ENCODE results near the gene LIPG. TPM values are rescaled to one million over a fixed set of nuclear protein-coding genes. Genes with fewer than 3 reads are reported as not detected.
A peak's percentile ranks its signal among the peaks of the same experiment; 100 is the strongest.

LIPG gene
- polyA plus RNA-seq, 1 donor (not counting 4 experiments of a cell fraction or from before 2014, with no cell fraction given), result 241 TPM

- Histone ChIP-seq H2AFZ (ENCODE audit: control insufficient read depth, low read length) (no peak overlapping the region), H3K27ac (ENCODE audit: control insufficient read depth, insufficient read depth, low read length) (peak overlapping the region; percentile 65), H3K4me3 (ENCODE audit: control insufficient read depth in 2 of 3, extremely low read depth in 1 of 3, insufficient read depth in 2 of 3, low read depth in 1 of 3, low read length in 3 of 3) (peak overlapping the region in 1 of 3 experiments; percentile 7), H4K20me1 (ENCODE audit: control insufficient read depth, extremely low read depth, insufficient read depth, low read length) (peaks cover 8% of the 10 kb centered on the region), H3K9me3 (ENCODE audit: control insufficient read depth, low read depth, low read length) (no peaks in the 10 kb centered on the region), H3K9me1 (ENCODE audit: control insufficient read depth, extremely low read depth, insufficient read depth, low read length) (no peaks in the 10 kb centered on the region), H3K4me1 (ENCODE audit: control insufficient read depth, extremely low read depth, insufficient read depth, low read length) (peaks cover 57% of the 10 kb centered on the region), H3K79me2 (ENCODE audit: control insufficient read depth, insufficient read depth, low read length) (peaks cover 38% of the 10 kb centered on the region), H3K27me3 (ENCODE audit: control insufficient read depth, extremely low read depth, insufficient read depth, low read length) (no peaks in the 10 kb centered on the region), H3K36me3 (ENCODE audit: control insufficient read depth in 2 of 2, extremely low read depth in 1 of 2, insufficient read depth in 2 of 2, low read length in 2 of 2) (peaks cover 40 to 74% of the 10 kb centered on the region in 2 experiments), H3K4me2 (ENCODE audit: control insufficient read depth, extremely low read depth, insufficient read depth, low read depth, low read length) (peak overlapping the region; percentile 68), H3K9ac (ENCODE audit: control insufficient read depth, extremely low read depth, insufficient read depth, low read length) (peak overlapping the region; percentile 6)
- DNase-seq (ENCODE audit: low read depth, low spot score) (peak; percentile 82), FAIRE-seq (peak; percentile 95)
- dilution Hi-C loops (cut with MboI; ENCODE audit: extremely low pct_ligation_motif_present, low sequenced_read_pairs), result no loop called here
- no peak for TF ChIP-seq EZH2 (IDR thresholded peaks at IDR 0.05; ENCODE audit: low read length)
- no peak for TF ChIP-seq CTCF (optimal IDR thresholded peaks at IDR 0.05 in 1 of 3, IDR thresholded peaks at IDR 0.05 in 1 of 3, conservative IDR thresholded peaks at IDR 0.05 in 1 of 3; ENCODE audit: extremely low read depth in 1 of 3, insufficient read depth in 2 of 3, low read length in 3 of 3)
Measured at GRCh38 chr18:49569724-49570123, 7.9 kb downstream of the LIPG start.

GRCh38 chr18:49570836-49571235 lies 9.0 kb downstream of the LIPG start:
- dilution Hi-C loops (cut with MboI; ENCODE audit: extremely low pct_ligation_motif_present, low sequenced_read_pairs), result no loop called here
- no peak for TF ChIP-seq CTCF (optimal IDR thresholded peaks at IDR 0.05 in 1 of 3, IDR thresholded peaks at IDR 0.05 in 1 of 3, conservative IDR thresholded peaks at IDR 0.05 in 1 of 3; ENCODE audit: extremely low read depth in 1 of 3, insufficient read depth in 2 of 3, low read length in 3 of 3)
- no peak overlapping the region for H2AFZ ChIP-seq (ENCODE audit: control insufficient read depth, low read length)
- peaks cover 5% of the 10 kb centered on the region for H4K20me1 ChIP-seq (ENCODE audit: control insufficient read depth, extremely low read depth, insufficient read depth, low read length)
- FAIRE-seq, result no peak
- H3K4me2 ChIP-seq (ENCODE audit: control insufficient read depth, extremely low read depth, insufficient read depth, low read depth, low read length), result no peak overlapping the region
- DNase-seq (ENCODE audit: low read depth, low spot score), result no peak
- H3K27me3 ChIP-seq (ENCODE audit: control insufficient read depth, extremely low read depth, insufficient read depth, low read length), result no peaks in the 10 kb centered on the region
- peaks cover 30% of the 10 kb centered on the region for H3K79me2 ChIP-seq (ENCODE audit: control insufficient read depth, insufficient read depth, low read length)
- peaks cover 46% of the 10 kb centered on the region for H3K4me1 ChIP-seq (ENCODE audit: control insufficient read depth, extremely low read depth, insufficient read depth, low read length)
- peak overlapping the region; percentile 65 for H3K27ac ChIP-seq (ENCODE audit: control insufficient read depth, insufficient read depth, low read length)
- H3K36me3 ChIP-seq (ENCODE audit: control insufficient read depth in 2 of 2, extremely low read depth in 1 of 2, insufficient read depth in 2 of 2, low read length in 2 of 2), result peaks cover 35 to 74% of the 10 kb centered on the region in 2 experiments
- H3K9me3 ChIP-seq (ENCODE audit: control insufficient read depth, low read depth, low read length), result no peaks in the 10 kb centered on the region
- H3K9me1 ChIP-seq (ENCODE audit: control insufficient read depth, extremely low read depth, insufficient read depth, low read length), result no peaks in the 10 kb centered on the region
- H3K9ac ChIP-seq (ENCODE audit: control insufficient read depth, extremely low read depth, insufficient read depth, low read length), result no peak overlapping the region
- H3K4me3 ChIP-seq (ENCODE audit: control insufficient read depth in 2 of 3, extremely low read depth in 1 of 3, insufficient read depth in 2 of 3, low read depth in 1 of 3, low read length in 3 of 3), result no peak overlapping the region

Measured in keratinocyte (primary cell).